Spleen (tissue), 11 donors: ENCODE results near the gene NRCAM. TPM values are rescaled to one million over a fixed set of nuclear protein-coding genes. Genes with fewer than 3 reads are reported as not detected.

Experiments
- DNase-seq: peaks from one replicate; pipeline ENCODE4 v3.0.0-alpha.2; 2020
- H3K27ac ChIP-seq, 8 donors: fragments of 200-600 bp; sonication (generic) in 7 of 8; 1 replicate in 4 of 8; 2 replicates in 4 of 8; pipeline versions ENCODE4 v1.5.0 to v1.8.0; 2016 to 2021; ENCODE audit warnings: inconsistent platforms in 4 of 8, mild to moderate bottlenecking in 4 of 8, moderate library complexity in 1 of 8
- H3K27me3 ChIP-seq, 7 donors: fragments of 200-600 bp; sonication (generic) in 6 of 7; replicated peaks in 1 of 7; 1 replicate in 4 of 7; 2 replicates in 3 of 7; pipeline versions ENCODE4 v1.5.0 to v1.8.0; 2016 to 2021; ENCODE audit warnings: inconsistent platforms in 3 of 7, mild to moderate bottlenecking in 1 of 7
- H3K36me3 ChIP-seq, 6 donors: fragments of 200-600 bp; sonication (generic) in 5 of 6; 1 replicate in 4 of 6; 2 replicates in 2 of 6; pipeline versions ENCODE4 v1.5.0 to v1.8.0; 2016 to 2021; ENCODE audit warnings: inconsistent platforms in 2 of 6
- H3K4me1 ChIP-seq, 6 donors: fragments of 200-600 bp; sonication (generic) in 5 of 6; 1 replicate in 3 of 6; 2 replicates in 3 of 6; pipeline versions ENCODE4 v1.5.0 to v1.8.0; 2016 to 2021; ENCODE audit warnings: inconsistent platforms in 3 of 6
- H3K4me3 ChIP-seq, 8 donors: fragments of 200-600 bp; sonication (generic) in 7 of 8; 1 replicate in 4 of 8; 2 replicates in 4 of 8; pipeline versions ENCODE4 v1.5.0 to v1.8.0; 2016 to 2021; ENCODE audit warnings: inconsistent platforms in 4 of 8, mild to moderate bottlenecking in 4 of 8, moderate library complexity in 2 of 8
- H3K9me3 ChIP-seq, 8 donors: fragments of 200-600 bp; sonication (generic) in 7 of 8; 1 replicate in 4 of 8; 2 replicates in 4 of 8; pipeline versions ENCODE4 v1.5.0 to v1.8.0; 2016 to 2021; ENCODE audit warnings: inconsistent platforms in 4 of 8
- CTCF ChIP-seq, 11 experiments: fragments of 200-600 bp in 7 of 11; fragments of 450-650 bp in 4 of 11; sonication (generic) in 4 of 11; IDR thresholded peaks in 8 of 11; conservative IDR thresholded peaks in 3 of 11; 1 replicate in 7 of 11; 2 replicates in 4 of 11; pipeline versions ENCODE4 v1.4.0 to v1.8.0; 2016 to 2021; ENCODE audit warnings: antibody characterized with exemption in 11 of 11, inconsistent platforms in 4 of 11, mild to moderate bottlenecking in 1 of 11
- POLR2A ChIP-seq, 3 donors: fragments of 450-650 bp; IDR thresholded peaks; one replicate each; pipeline ENCODE4 v1.5.1; 2017; ENCODE audit warnings: antibody characterized with exemption in 3 of 3, mild to moderate bottlenecking in 1 of 3
- POLR2AphosphoS5 ChIP-seq, 3 donors: sonication (generic); formaldehyde crosslinking; IDR thresholded peaks; one replicate each; pipeline ENCODE4 v1.5.1; 2017; ENCODE audit warnings: antibody characterized with exemption in 3 of 3
- WGBS, 5 donors: extraction: QIAGEN DNeasy Blood & Tissue Kit in 3 of 5; methylation state at CpG; one replicate each; pipeline versions ENCODE4 v1.1.5 to v1.1.7; 2013 to 2018; 5-methylcytosine and 5-hydroxymethylcytosine counted together
- intact Hi-C: fragments of 100-400 bp; cut with DNase I; formaldehyde crosslinking; loops from one replicate; pipeline ENCODE4 v1.15.0; 2023; ENCODE audit warnings: low total_unique reads
- polyA plus RNA-seq, 3 donors: library from polyadenylated mRNA; stranded (reverse); fragments of 200-250 nt; gene quantifications; one replicate each; pipeline ENCODE4 v1.2.1, GENCODE V29; 2013
- total RNA-seq, 7 donors: library from RNA; depleted of rRNA in 3 of 7; stranded (reverse); fragments of >200 nt in 3 of 7; fragmentation: NEBNext Ultra II Directional in 4 of 7; extraction: Animal tissue kit (Norgen Biotek cat#: 25700) in 4 of 7; gene quantifications; one replicate each; pipeline versions ENCODE4 v1.1.0 to v1.2.1, GENCODE V29; 2016 to 2021
- donor health status: healthy with polysubstance abuse.
- donor health status: DM: no; HTN: no; CAD: no; lungs with moderate emphysema.
- donor health status: DM: no; HTN: no; CAD: no.
- donor health status: Bipolar disorder and iron deficiency.
- donor health status: healthy.
- donor health status: DM: no; HTN: no; CAD: no.
- donor health status: DM: yes; HTN: yes; CAD: no.

The NRCAM gene
- total and polyA plus RNA-seq, 10 donors, result 4.1 to 88.5 (median 15.0) TPM

- 11 to 21% (median 16%) methylated on average over 7 of the region's 7 CpGs for WGBS, 5 donors
- DNase-seq, result no peak
These were observed 36.0 kb downstream of the NRCAM start for GRCh38 chr7:108419961-108420908.

GRCh38 chr7:108418946-108419345, 37.3 kb downstream of the NRCAM start:
- TF ChIP-seq CTCF (IDR thresholded peaks at IDR 0.05 in 8 of 11, conservative IDR thresholded peaks at IDR 0.05 in 3 of 11), result no peak
- no peak for TF ChIP-seq POLR2AphosphoS5 (IDR thresholded peaks at IDR 0.05)
- no peak for TF ChIP-seq POLR2A (IDR thresholded peaks at IDR 0.05)
- no peak overlapping the region for H3K4me3 ChIP-seq

More at GRCh38 chr7:108419961-108420908, 36.0 kb downstream of the NRCAM start:
- Histone ChIP-seq H3K36me3 (no peaks in the 10 kb centered on the region), H3K27ac (no peak overlapping the region), H3K27me3 (peaks cover 0 to 38% (median 0%) of the 10 kb centered on the region in 7 donors), H3K9me3 (no peaks in the 10 kb centered on the region), H3K4me3 (no peak overlapping the region), H3K4me1 (peaks cover 0 to 22% (median 17%) of the 10 kb centered on the region in 6 donors)
- no peak for TF ChIP-seq CTCF (IDR thresholded peaks at IDR 0.05 in 8 of 11, conservative IDR thresholded peaks at IDR 0.05 in 3 of 11)
- TF ChIP-seq POLR2AphosphoS5 (IDR thresholded peaks at IDR 0.05), result no peak
- TF ChIP-seq POLR2A (IDR thresholded peaks at IDR 0.05), result no peak
- intact Hi-C loops, result no loop called here

GRCh38 chr7:108417926-108418325, 38.3 kb downstream of the NRCAM start:
- TF ChIP-seq POLR2A (IDR thresholded peaks at IDR 0.05) (no peak), CTCF (IDR thresholded peaks at IDR 0.05 in 8 of 11, conservative IDR thresholded peaks at IDR 0.05 in 3 of 11) (no peak), POLR2AphosphoS5 (IDR thresholded peaks at IDR 0.05) (no peak)
- peaks cover 0 to 28% (median 0%) of the 10 kb centered on the region in 7 donors for H3K27me3 ChIP-seq
- WGBS, 5 donors, result 45 to 70% (median 46%) methylated on average over 2 of the region's 2 CpGs
- intact Hi-C loops, result no loop called here
- peaks cover 0 to 3% (median 0%) of the 10 kb centered on the region in 8 donors for H3K9me3 ChIP-seq
- H3K4me3 ChIP-seq, result no peak overlapping the region
- H3K27ac ChIP-seq, result no peak overlapping the region
- DNase-seq, result no peak
- H3K36me3 ChIP-seq, result no peaks in the 10 kb centered on the region
- peaks cover 5 to 36% (median 20%) of the 10 kb centered on the region in 6 donors for H3K4me1 ChIP-seq

More at GRCh38 chr7:108418946-108419345, 37.3 kb downstream of the NRCAM start:
- 16 to 27% (median 17%) methylated on average over 7 of the region's 7 CpGs for WGBS, 5 donors
- no peak for DNase-seq
- intact Hi-C loops, result no loop called here
- H3K27me3 ChIP-seq, result peaks cover 0 to 32% (median 0%) of the 10 kb centered on the region in 7 donors
- H3K36me3 ChIP-seq, result no peaks in the 10 kb centered on the region
- no peak overlapping the region for H3K27ac ChIP-seq
- H3K9me3 ChIP-seq, result no peaks in the 10 kb centered on the region
- H3K4me1 ChIP-seq, result peaks cover 2 to 33% (median 20%) of the 10 kb centered on the region in 6 donors

- peaks cover 0 to 28% (median 0%) of the 10 kb centered on the region in 7 donors for H3K27me3 ChIP-seq
- peaks cover 0 to 7% (median 0%) of the 10 kb centered on the region in 8 donors for H3K9me3 ChIP-seq
- intact Hi-C loops, result no loop called here
- peaks cover 5 to 36% (median 20%) of the 10 kb centered on the region in 6 donors for H3K4me1 ChIP-seq
- WGBS, 5 donors, result 84 to 93% (median 90%) methylated on average over 4 of the region's 4 CpGs
- no peak for DNase-seq
- H3K4me3 ChIP-seq, result no peak overlapping the region
- TF ChIP-seq POLR2AphosphoS5 (IDR thresholded peaks at IDR 0.05), result no peak
- TF ChIP-seq CTCF (IDR thresholded peaks at IDR 0.05 in 8 of 11, conservative IDR thresholded peaks at IDR 0.05 in 3 of 11), result no peak
- no peak for TF ChIP-seq POLR2A (IDR thresholded peaks at IDR 0.05)
- H3K36me3 ChIP-seq, result no peaks in the 10 kb centered on the region
- H3K27ac ChIP-seq, result no peak overlapping the region
These were observed 39.1 kb downstream of the NRCAM start for GRCh38 chr7:108417144-108417543.
